Upper lobe of left lung (tissue), 4 donors: ENCODE measurements around the gene CTRL.

ENCODE experiments used
- EP300 ChIP-seq, 4 donors: sonication (generic); formaldehyde crosslinking; IDR thresholded peaks; one replicate each; pipeline ENCODE4 v1.5.1; 2017; ENCODE audit warnings: antibody characterized with exemption in 4 of 4, control low read depth in 2 of 4
- POLR2A ChIP-seq, 4 donors: fragments of 450-650 bp; IDR thresholded peaks; one replicate each; pipeline ENCODE4 v1.5.1; 2016 to 2017; ENCODE audit warnings: antibody characterized with exemption in 4 of 4, mild to moderate bottlenecking in 2 of 4
- POLR2AphosphoS5 ChIP-seq, 2 donors: sonication (generic); formaldehyde crosslinking; IDR thresholded peaks; one replicate each; pipeline ENCODE4 v1.5.1; 2017; ENCODE audit warnings: antibody characterized with exemption in 2 of 2
- TF ChIP-seq, protein P1 (sequence below), 6 experiments: fragments of 450-650 bp in 4 of 6; fragments of 200-600 bp in 2 of 6; sonication (generic) in 2 of 6; IDR thresholded peaks; one replicate each; pipeline ENCODE4 v1.5.1; 2016 to 2019; ENCODE audit warnings: antibody characterized with exemption in 6 of 6

- no peak for TF ChIP-seq POLR2AphosphoS5 (IDR thresholded peaks at IDR 0.05)
- TF ChIP-seq, protein P1, sequence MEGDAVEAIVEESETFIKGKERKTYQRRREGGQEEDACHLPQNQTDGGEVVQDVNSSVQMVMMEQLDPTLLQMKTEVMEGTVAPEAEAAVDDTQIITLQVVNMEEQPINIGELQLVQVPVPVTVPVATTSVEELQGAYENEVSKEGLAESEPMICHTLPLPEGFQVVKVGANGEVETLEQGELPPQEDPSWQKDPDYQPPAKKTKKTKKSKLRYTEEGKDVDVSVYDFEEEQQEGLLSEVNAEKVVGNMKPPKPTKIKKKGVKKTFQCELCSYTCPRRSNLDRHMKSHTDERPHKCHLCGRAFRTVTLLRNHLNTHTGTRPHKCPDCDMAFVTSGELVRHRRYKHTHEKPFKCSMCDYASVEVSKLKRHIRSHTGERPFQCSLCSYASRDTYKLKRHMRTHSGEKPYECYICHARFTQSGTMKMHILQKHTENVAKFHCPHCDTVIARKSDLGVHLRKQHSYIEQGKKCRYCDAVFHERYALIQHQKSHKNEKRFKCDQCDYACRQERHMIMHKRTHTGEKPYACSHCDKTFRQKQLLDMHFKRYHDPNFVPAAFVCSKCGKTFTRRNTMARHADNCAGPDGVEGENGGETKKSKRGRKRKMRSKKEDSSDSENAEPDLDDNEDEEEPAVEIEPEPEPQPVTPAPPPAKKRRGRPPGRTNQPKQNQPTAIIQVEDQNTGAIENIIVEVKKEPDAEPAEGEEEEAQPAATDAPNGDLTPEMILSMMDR (IDR thresholded peaks at IDR 0.05) = no peak
- no peak for TF ChIP-seq EP300 (IDR thresholded peaks at IDR 0.05)
- no peak for TF ChIP-seq POLR2A (IDR thresholded peaks at IDR 0.05)
Observed at GRCh38 chr16:67943256-67943618, 11.6 kb upstream of the CTRL start.
